Caco-2 (cell line): ENCODE data around the gene SHCBP1L. TPM values are rescaled to one million over a fixed set of nuclear protein-coding genes. Genes with fewer than 3 reads are reported as not detected.

Experiments
- BruUV-seq: library from RNA; stranded (reverse); fragments of 400-500 nt; replicated peaks from 2 replicates; lab custom pipeline; 2021; lab: Mats Ljungman, UMichigan
- CTCF ChIA-PET: fragments of 300-600 bp; sonication (Branson Sonifier 250); formaldehyde crosslinking; loops from one replicate; lab custom pipeline; 2022; ENCODE audit warnings: antibody characterized with exemption; lab: Charles Lee
- POLR2A ChIA-PET: fragments of 300-600 bp; sonication (Branson Sonifier 250); formaldehyde crosslinking; loops from one replicate; lab custom pipeline; 2022; ENCODE audit warnings: antibody characterized with exemption; lab: Charles Lee
- DNase-seq, 2 experiments: peaks; one replicate each; pipeline versions ENCODE4 v3.0.0 to v3.0.0-alpha.2; 2020 to 2022
- H3K27me3 ChIP-seq: replicated peaks from 2 replicates; pipeline ENCODE4 v1.6.0; 2011; ENCODE audit warnings: low read length; ENCODE audit not compliant: control insufficient read depth, insufficient read depth
- H3K36me3 ChIP-seq: 2 replicates; pipeline ENCODE4 v1.5.1; 2011; ENCODE audit warnings: low read length; ENCODE audit not compliant: control insufficient read depth, insufficient read depth
- H3K4me1 ChIP-seq: fragments of 250-450 bp; sonication (Bioruptor Pico); 2 replicates; pipeline ENCODE4 v1.5.1; 2020; ENCODE audit warnings: mild to moderate bottlenecking
- H3K4me3 ChIP-seq: 2 replicates; pipeline ENCODE4 v1.5.1; 2011; ENCODE audit warnings: low read depth, mild to moderate bottlenecking, control low read depth, low read length
- H3K9me3 ChIP-seq: fragments of 250-450 bp; sonication (Bioruptor Pico); 2 replicates; pipeline ENCODE4 v1.5.1; 2020; ENCODE audit warnings: mild to moderate bottlenecking, moderate library complexity
- H3K27ac Mint-ChIP-seq: one replicate; pipeline ENCODE4 v1.8.0; 2022; ENCODE audit warnings: mixed read lengths; ENCODE audit not compliant: unreplicated experiment
- H3K27me3 Mint-ChIP-seq: one replicate; pipeline ENCODE4 v1.8.0; 2022; ENCODE audit warnings: mixed read lengths; ENCODE audit not compliant: insufficient read depth, unreplicated experiment
- H3K36me3 Mint-ChIP-seq: one replicate; pipeline ENCODE4 v1.8.0; 2022; ENCODE audit warnings: mild to moderate bottlenecking, mixed read lengths; ENCODE audit not compliant: insufficient read depth, unreplicated experiment
- H3K4me1 Mint-ChIP-seq: one replicate; pipeline ENCODE4 v1.8.0; 2022; ENCODE audit warnings: low read depth, mixed read lengths; ENCODE audit not compliant: unreplicated experiment
- H3K4me3 Mint-ChIP-seq: one replicate; pipeline ENCODE4 v1.8.0; 2022; ENCODE audit warnings: mild to moderate bottlenecking, moderate library complexity, mixed read lengths; ENCODE audit not compliant: unreplicated experiment
- H3K9me3 Mint-ChIP-seq: one replicate; pipeline ENCODE4 v1.8.0; 2022; ENCODE audit warnings: mixed read lengths; ENCODE audit not compliant: unreplicated experiment
- CTCF ChIP-seq, 2 experiments: fragments of 200-600 bp in 1 of 2; IDR thresholded peaks; 1 replicate in 1 of 2; 2 replicates in 1 of 2; pipeline versions ENCODE4 v1.5.1 to v1.8.0; 2011 to 2022; ENCODE audit warnings: antibody characterized with exemption in 1 of 2, control low read depth in 1 of 2, inconsistent platforms in 1 of 2, low read depth in 1 of 2, low read length in 1 of 2, mild to moderate bottlenecking in 1 of 2, moderate library complexity in 1 of 2; ENCODE audit not compliant: insufficient read depth in 1 of 2, severe bottlenecking in 1 of 2, unreplicated experiment in 1 of 2
- intact Hi-C: fragments of 100-400 bp; cut with micrococcal nuclease; formaldehyde crosslinking; loops from one replicate; pipeline ENCODE4 v1.10.0; 2022; ENCODE audit not compliant: unreplicated experiment
- total RNA-seq: library from RNA; stranded (reverse); gene quantifications from 2 replicates; pipeline ENCODE4 v1.2.3, GENCODE V29; 2022

SHCBP1L gene
- total RNA-seq, 1 experiment from 2014 or later, result not detected

GRCh38 chr1:182860658-182861057, 92.3 kb downstream of the SHCBP1L start:
- ChIA-PET POLR2A (no interaction called here), CTCF (no interaction called here)
- intact Hi-C loops, result no loop called here
- H3K4me1 ChIP-seq, result no peaks in the 10 kb centered on the region
- H3K4me3 ChIP-seq, result no peak overlapping the region
- peaks cover 98% of the 10 kb centered on the region for H3K36me3 Mint-ChIP-seq
- no peaks in the 10 kb centered on the region for H3K9me3 Mint-ChIP-seq
- no TSS peak for BruUV-seq
- H3K9me3 ChIP-seq, result no peaks in the 10 kb centered on the region
- H3K36me3 ChIP-seq, result peaks cover 3% of the 10 kb centered on the region; the same call in 1 of the 2 replicates
- H3K27me3 Mint-ChIP-seq, result no peaks in the 10 kb centered on the region
- no peak overlapping the region for H3K4me3 Mint-ChIP-seq
- H3K27ac Mint-ChIP-seq, result no peak overlapping the region
- no peaks in the 10 kb centered on the region for H3K4me1 Mint-ChIP-seq
- no peaks in the 10 kb centered on the region for H3K27me3 ChIP-seq
- no peak for DNase-seq
- no peak for TF ChIP-seq CTCF (IDR thresholded peaks at IDR 0.05; ENCODE audit: insufficient read depth in 1 of 2, low read depth in 1 of 2, low read length in 1 of 2, severe bottlenecking in 1 of 2, unreplicated experiment in 1 of 2)

GRCh38 chr1:182857212-182857611, 95.8 kb downstream of the SHCBP1L start:
- Mint-ChIP-seq H3K36me3 (peaks cover 99% of the 10 kb centered on the region), H3K9me3 (no peaks in the 10 kb centered on the region), H3K4me3 (no peak overlapping the region), H3K4me1 (no peaks in the 10 kb centered on the region), H3K27ac (no peak overlapping the region), H3K27me3 (no peaks in the 10 kb centered on the region)
- intact Hi-C loops, result no loop called here
- no peak for TF ChIP-seq CTCF (IDR thresholded peaks at IDR 0.05; ENCODE audit: insufficient read depth in 1 of 2, low read depth in 1 of 2, low read length in 1 of 2, severe bottlenecking in 1 of 2, unreplicated experiment in 1 of 2)
- BruUV-seq, result no TSS peak
- Histone ChIP-seq H3K4me1 (no peaks in the 10 kb centered on the region), H3K36me3 (peaks cover 2% of the 10 kb centered on the region; the same call in 1 of the 2 replicates), H3K27me3 (no peaks in the 10 kb centered on the region), H3K4me3 (no peak overlapping the region), H3K9me3 (no peaks in the 10 kb centered on the region)
- POLR2A ChIA-PET, result no interaction called here
- CTCF ChIA-PET, result no interaction called here
- DNase-seq, result no peak

- Mint-ChIP-seq H3K36me3 (peaks cover 96% of the 10 kb centered on the region), H3K9me3 (no peaks in the 10 kb centered on the region), H3K27me3 (no peaks in the 10 kb centered on the region), H3K4me3 (no peak overlapping the region), H3K27ac (no peak overlapping the region), H3K4me1 (peaks cover 2% of the 10 kb centered on the region)
- intact Hi-C loops, result no loop called here
- ChIA-PET CTCF (no interaction called here), POLR2A (no interaction called here)
- Histone ChIP-seq H3K36me3 (peaks cover 2% of the 10 kb centered on the region; the same call in 1 of the 2 replicates), H3K9me3 (no peaks in the 10 kb centered on the region), H3K4me1 (no peaks in the 10 kb centered on the region), H3K27me3 (no peaks in the 10 kb centered on the region), H3K4me3 (no peak overlapping the region)
- TF ChIP-seq CTCF (IDR thresholded peaks at IDR 0.05; ENCODE audit: insufficient read depth in 1 of 2, low read depth in 1 of 2, low read length in 1 of 2, severe bottlenecking in 1 of 2, unreplicated experiment in 1 of 2), result no peak
- DNase-seq, result no peak
- BruUV-seq, result no TSS peak
These were observed 97.1 kb downstream of the SHCBP1L start for GRCh38 chr1:182855911-182856310.
